ENCODE data around the gene CHTF18. TPM values are rescaled to one million over a fixed set of nuclear protein-coding genes. Genes with fewer than 3 reads are reported as not detected.

CHTF18 gene
- total and polyA plus RNA-seq, 9 of the 15 experiments (the other 6 are each of a cell fraction or from before 2014, with no cell fraction given) = 2.5 to 123 (median 17.0) TPM

- TF ChIP-seq C11orf30 (IDR thresholded peaks at IDR 0.05; ENCODE audit: low read depth) = no peak
- TF ChIP-seq KAT7 (CRISPR knock-in tag; IDR thresholded peaks at IDR 0.05; ENCODE audit: borderline replicate concordance) = no peak
- no peak for TF ChIP-seq ZNF830 (CRISPR knock-in tag; IDR thresholded peaks at IDR 0.05)
- TF ChIP-seq PML (IDR thresholded peaks at IDR 0.05; ENCODE audit: low read length) = no peak
- TF ChIP-seq ZEB2 (IDR thresholded peaks at IDR 0.05) = no peak
- no peak for TF ChIP-seq CBX5 (IDR thresholded peaks at IDR 0.05; ENCODE audit: borderline replicate concordance, low read depth)
- TF ChIP-seq NRF1 (conservative IDR thresholded peaks at IDR 0.05 in 1 of 2, IDR thresholded peaks at IDR 0.05 in 1 of 2) = no peak
Observed at GRCh38 chr16:820748-821147, 32.3 kb downstream of the CHTF18 start (continued).

GRCh38 chr16:821751-822150 is 33.3 kb downstream of the CHTF18 start:
- 12% methylated on average over 12 of the region's 13 CpGs for WGBS (ENCODE audit: insufficient coverage, low coverage, missing lambda C conversion rate)
- Histone ChIP-seq H3K36me3 (ENCODE audit: control insufficient read depth, insufficient read depth, low read length) (no peaks in the 10 kb centered on the region), H4K20me1 (replicated peaks; ENCODE audit: control insufficient read depth, insufficient read depth, low read length) (no peaks in the 10 kb centered on the region), H3K4me2 (ENCODE audit: insufficient read depth, low read length) (no peak overlapping the region), H3K27me3 (ENCODE audit: control insufficient read depth in 2 of 2, insufficient read depth in 2 of 2, low read length in 2 of 2) (peaks cover 63 to 93% of the 10 kb centered on the region in 2 experiments), H2AFZ (ENCODE audit: low read depth, low read length) (no peak overlapping the region), H3K9me1 (ENCODE audit: control insufficient read depth, insufficient read depth, low read length) (no peaks in the 10 kb centered on the region), H3K79me2 (ENCODE audit: control insufficient read depth, insufficient read depth, low read length) (no peaks in the 10 kb centered on the region), H3K9ac (ENCODE audit: insufficient read depth in 1 of 2, low read depth in 2 of 2, low read length in 2 of 2) (peak overlapping the region in 1 of 2 experiments; percentile 17; a peak in 1 of 4 replicates), H3K4me3 (no peak overlapping the region), H3K27ac (ENCODE audit: extremely low read depth, low read depth, low read length) (no peak overlapping the region), H3K4me1 (replicated peaks in 1 of 2; ENCODE audit: control insufficient read depth in 2 of 2, insufficient read depth in 2 of 2, low read length in 2 of 2) (peaks cover 0 to 36% of the 10 kb centered on the region in 2 experiments; a peak in 2 of 5 replicates), H3K9me3 (replicated peaks; ENCODE audit: control insufficient read depth, insufficient read depth, low read depth, low read length) (no peaks in the 10 kb centered on the region; the same call in 1 of the 2 replicates)
- ChIA-PET CTCF (ENCODE audit: low intra/inter-chr PET ratio) (no interaction called here), POLR2A (no interaction called here)
- no TSS peak for BruUV-seq (replicated peaks)
- intact Hi-C loops (cut with micrococcal nuclease) = no loop called here
- DNase-seq (ENCODE audit: extremely low read depth in 1 of 4, low spot score in 3 of 4) (no peak), ATAC-seq (peak; percentile 60; the same call in 2 of the 3 replicates), FAIRE-seq (no peak)
- in situ Hi-C loops (cut with MboI) = no loop called here
- TF ChIP-seq ZSCAN32 (CRISPR knock-in tag; IDR thresholded peaks at IDR 0.05) (no peak), ARID3B (CRISPR knock-in tag; IDR thresholded peaks at IDR 0.05; ENCODE audit: borderline replicate concordance) (no peak), ZNF280B (CRISPR knock-in tag; IDR thresholded peaks at IDR 0.05) (no peak), MAFF (IDR thresholded peaks at IDR 0.05; ENCODE audit: low read length) (no peak), MITF (IDR thresholded peaks at IDR 0.05) (no peak), NUFIP1 (IDR thresholded peaks at IDR 0.05; ENCODE audit: partially characterized antibody) (no peak), ATF3 (IDR thresholded peaks at IDR 0.05) (no peak), ATF3 (CRISPR knock-in tag; conservative IDR thresholded peaks at IDR 0.05) (no peak), GATAD2A (IDR thresholded peaks at IDR 0.05) (no peak), PTRF (tag; IDR thresholded peaks at IDR 0.05) (no peak)
